Mononuclear cell (primary cell): ENCODE data around the gene FERD3L. TPM values are rescaled to one million over a fixed set of nuclear protein-coding genes. Genes with fewer than 3 reads are reported as not detected.

ENCODE experiments used
- H3K27me3 ChIP-seq: 2 replicates; pipeline ENCODE4 v1.6.0; 2011; ENCODE audit warnings: low read length, control low read depth; ENCODE audit not compliant: insufficient read depth
- H3K4me1 ChIP-seq: 2 replicates; pipeline ENCODE4 v1.5.1; 2011; ENCODE audit warnings: mild to moderate bottlenecking, low read length, control low read depth; ENCODE audit not compliant: insufficient read depth
- H3K4me3 ChIP-seq: 2 replicates; pipeline ENCODE4 v1.5.1; 2011; ENCODE audit warnings: mild to moderate bottlenecking, low read length, moderate library complexity
- H3K9me3 ChIP-seq: 2 replicates; pipeline ENCODE4 v1.5.1; 2011; ENCODE audit warnings: low read depth, mild to moderate bottlenecking, control low read depth, low read length
- total RNA-seq: library from RNA; depleted of rRNA; stranded (reverse); fragments of >200 nt; gene quantifications from one replicate; pipeline ENCODE4 v1.2.3, GENCODE V29; 2012

Gene FERD3L
- total RNA-seq, 1 donor, result not detected

DNA sequence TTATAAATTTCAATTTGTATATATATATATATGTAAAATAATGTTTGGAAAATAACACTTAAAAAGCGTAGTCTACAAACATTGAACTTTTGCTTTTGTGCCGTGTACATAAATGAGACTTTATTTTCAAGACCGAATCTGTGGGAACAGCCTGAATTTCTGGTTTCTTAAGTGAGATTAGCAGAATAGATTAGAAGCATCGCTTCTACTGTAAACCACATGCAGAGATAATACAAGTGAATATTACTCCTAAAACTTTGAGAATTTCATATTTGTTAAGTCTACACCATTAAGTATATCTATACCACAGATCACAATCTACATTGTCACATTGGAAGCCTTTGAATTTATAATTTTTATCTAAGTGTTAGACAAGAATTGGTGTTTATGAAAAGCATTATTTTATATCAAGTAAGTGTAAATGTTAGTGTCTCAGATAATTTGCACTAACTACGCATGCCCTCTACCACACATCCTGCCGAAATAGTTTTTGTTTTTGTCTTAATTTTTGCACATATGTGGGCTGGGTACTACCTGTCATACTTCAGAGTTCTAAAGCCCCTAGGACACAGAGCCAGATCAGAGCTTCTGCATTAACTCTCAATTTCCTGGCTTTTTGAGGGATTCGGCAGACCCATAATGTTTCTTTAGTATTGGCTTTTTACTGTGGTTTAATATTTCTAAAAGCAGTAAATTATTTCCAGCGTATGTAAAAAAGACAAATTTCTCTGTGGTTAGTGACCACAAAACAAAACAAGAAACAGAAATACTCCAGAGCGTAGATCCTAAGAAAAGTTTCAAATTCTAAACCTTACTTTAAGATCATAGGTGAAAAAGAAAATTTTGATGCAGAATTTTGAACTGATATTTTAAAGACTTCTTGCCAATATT is 47.8 kb downstream of the FERD3L start:
- H3K9me3 ChIP-seq, result no peaks in the 10 kb centered on the region
- peaks cover 31% of the 10 kb centered on the region for H3K27me3 ChIP-seq
- H3K4me3 ChIP-seq, result no peak overlapping the region
- no peaks in the 10 kb centered on the region for H3K4me1 ChIP-seq

- Histone ChIP-seq H3K4me1 (no peaks in the 10 kb centered on the region), H3K9me3 (no peaks in the 10 kb centered on the region), H3K4me3 (no peak overlapping the region), H3K27me3 (peaks cover 18% of the 10 kb centered on the region)
Observed at GRCh38 chr7:19095353-19095860, 49.8 kb downstream of the FERD3L start.

Other genes with a start within 250 kb of the FERD3L start
- not detected for gene TWIST1, start 27.8 kb downstream of the FERD3L start, total RNA-seq